LNCaP clone FGC (cell line): ENCODE data around the gene RPS14.

Source experiments
- DNase-seq: peaks from one replicate; pipeline ENCODE4 v3.0.0-alpha.2; 2011; ENCODE audit warnings: low read depth
- H3K4me3 ChIP-seq: 2 replicates; pipeline ENCODE4 v1.5.1; 2011; ENCODE audit warnings: mild to moderate bottlenecking, low read depth, low read length, control low read depth
- CTCF ChIP-seq: IDR thresholded peaks from 2 replicates; pipeline ENCODE4 v1.5.1; 2012; ENCODE audit warnings: mild to moderate bottlenecking; ENCODE audit not compliant: control insufficient read depth, insufficient read depth; ENCODE audit errors: extremely low read depth

Gene RPS14

GRCh38 chr5:150465927-150466326, 16.4 kb upstream of the RPS14 start:
- no peak for TF ChIP-seq CTCF
- no peak overlapping the region for H3K4me3 ChIP-seq
- no peak for DNase-seq

DNA sequence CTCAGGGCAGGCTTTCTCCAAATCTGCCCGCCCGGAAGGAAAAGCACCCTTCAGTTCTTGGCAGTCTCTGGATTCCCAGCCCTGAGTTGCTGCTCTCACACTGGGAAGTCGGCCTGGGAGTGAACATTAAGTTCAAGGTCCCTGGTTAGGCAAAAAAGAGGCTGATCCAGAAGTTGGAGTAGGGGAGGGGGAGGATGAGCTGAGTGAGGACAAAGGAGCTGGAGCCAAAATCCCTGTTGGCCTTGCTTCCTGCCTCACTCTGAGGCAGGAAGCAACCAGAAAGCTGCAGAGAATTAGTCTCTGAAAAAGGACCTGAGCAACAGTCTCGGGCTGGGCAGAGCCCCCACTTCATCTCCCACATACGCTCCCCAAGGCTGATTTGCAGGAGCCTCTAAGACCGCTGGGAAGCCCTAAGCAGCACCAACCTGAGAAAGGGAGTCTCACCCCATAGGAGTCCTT, 15.0 kb upstream of the RPS14 start:
- TF ChIP-seq CTCF: no peak
- DNase-seq: no peak
- no peak overlapping the region for H3K4me3 ChIP-seq

DNA sequence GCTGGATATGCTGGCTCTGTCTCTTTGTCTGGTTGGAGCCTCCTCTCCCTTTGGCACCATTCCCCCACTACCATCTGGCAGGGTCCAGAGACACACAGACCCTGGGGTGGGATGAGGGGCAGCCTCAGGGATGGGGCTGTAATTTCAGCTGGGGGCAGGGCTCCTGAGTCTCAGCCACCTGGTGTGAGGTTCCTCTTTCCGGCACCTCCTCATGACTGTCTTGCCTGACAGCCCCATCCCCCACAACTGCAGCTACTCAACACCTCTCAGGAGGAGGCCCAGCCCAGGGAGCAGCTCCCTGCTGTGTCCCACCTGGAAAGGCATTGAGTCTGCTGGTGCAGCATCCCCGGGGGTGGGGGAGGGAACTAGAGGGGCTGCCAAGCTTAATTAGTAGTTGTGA, 11.7 kb upstream of the RPS14 start:
- no peak for TF ChIP-seq CTCF
- no peak for DNase-seq
- H3K4me3 ChIP-seq: no peak overlapping the region

DNA sequence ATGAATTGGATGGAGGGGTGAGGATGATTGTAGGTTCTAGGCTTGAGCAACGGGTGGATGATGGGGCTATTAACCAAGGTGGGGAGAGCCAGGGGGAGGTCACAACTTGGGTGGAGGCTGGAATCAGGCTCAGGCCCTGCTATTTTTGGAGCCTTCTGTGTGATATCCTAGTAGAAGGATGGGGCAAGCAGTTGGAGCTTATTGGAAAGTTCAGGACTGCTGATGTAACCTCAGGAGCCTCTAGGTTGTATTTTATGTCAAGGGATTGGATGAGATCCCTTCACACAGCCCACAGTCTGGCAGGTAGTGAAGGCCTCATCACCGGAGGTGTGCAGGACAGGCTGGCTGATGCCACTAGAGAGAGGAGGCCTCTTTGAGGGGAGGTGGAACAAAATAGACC, 11.2 kb upstream of the RPS14 start:
- H3K4me3 ChIP-seq: no peak overlapping the region
- DNase-seq: no peak
- TF ChIP-seq CTCF: no peak

- H3K4me3 ChIP-seq: no peak overlapping the region
- peak; percentile 97 for TF ChIP-seq CTCF
- DNase-seq: no peak
Observed at GRCh38 chr5:150458802-150459557, 9.4 kb upstream of the RPS14 start.

DNA sequence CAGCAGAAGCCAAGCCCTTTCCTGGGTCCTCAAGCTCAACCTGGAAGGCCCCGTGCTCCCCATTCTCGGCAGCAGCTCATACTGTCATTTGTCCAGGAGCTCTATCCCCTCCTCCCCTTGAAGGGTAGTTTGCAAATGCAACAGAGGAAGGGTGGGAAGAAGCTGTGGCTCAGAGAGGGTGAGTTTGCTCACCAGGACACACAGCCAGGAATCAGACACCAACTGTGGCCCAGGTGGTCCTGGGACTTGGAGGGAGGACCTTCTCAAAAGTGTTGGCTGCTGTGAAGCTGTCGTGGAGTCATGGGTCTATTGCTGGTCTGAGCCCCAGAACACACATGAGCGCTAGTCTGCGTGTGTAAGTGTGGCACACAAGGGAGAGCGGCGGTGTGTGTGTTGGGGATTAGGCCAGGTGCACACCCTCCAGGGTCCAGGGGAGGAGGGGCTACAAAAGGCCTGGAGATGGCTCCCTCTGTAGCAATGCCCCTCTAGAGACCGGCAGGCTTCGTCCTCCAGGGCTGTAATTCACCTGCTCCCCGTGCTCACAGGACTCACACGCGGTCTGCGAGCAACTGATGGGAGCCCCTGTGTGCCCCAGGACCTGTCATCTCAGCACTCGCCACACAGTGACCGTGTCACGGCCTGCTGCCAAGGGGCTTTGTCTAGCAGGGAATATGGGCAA, 8.2 kb upstream of the RPS14 start:
- H3K4me3 ChIP-seq: no peak overlapping the region
- no peak for DNase-seq
- TF ChIP-seq CTCF: no peak

- TF ChIP-seq CTCF: no peak
- no peak overlapping the region for H3K4me3 ChIP-seq
- DNase-seq: no peak
Observed at GRCh38 chr5:150457121-150457520, 7.6 kb upstream of the RPS14 start.
